GM23248 (cell line): ENCODE measurements around the gene PIEZO1. TPM values are rescaled to one million over a fixed set of nuclear protein-coding genes. Genes with fewer than 3 reads are reported as not detected.

ENCODE experiments used
- DNase-seq: peaks from one replicate; pipeline ENCODE4 v3.0.0-alpha.2; 2015
- H2AFZ ChIP-seq: fragments of 200-600 bp; sonication (generic); 2 replicates; pipeline ENCODE4 v1.6.1; 2016; ENCODE audit warnings: antibody characterized with exemption
- H3F3A ChIP-seq: fragments of 200-600 bp; sonication (generic); 2 replicates; pipeline ENCODE4 v1.6.1; 2016; ENCODE audit warnings: mild to moderate bottlenecking, antibody characterized with exemption, mixed run types; ENCODE audit not compliant: insufficient read depth
- H3K27ac ChIP-seq: fragments of 200-600 bp; sonication (generic); 2 replicates; pipeline ENCODE4 v1.5.1; 2016; ENCODE audit warnings: mild to moderate bottlenecking
- H3K27me3 ChIP-seq: fragments of 200-600 bp; sonication (generic); replicated peaks from 2 replicates; pipeline ENCODE4 v1.6.1; 2016; ENCODE audit warnings: mild to moderate bottlenecking; ENCODE audit not compliant: insufficient read depth
- H3K36me3 ChIP-seq: fragments of 200-600 bp; sonication (generic); 2 replicates; pipeline ENCODE4 v1.6.1; 2016; ENCODE audit warnings: low read depth, mild to moderate bottlenecking
- H3K4me1 ChIP-seq: fragments of 200-600 bp; sonication (generic); 2 replicates; pipeline ENCODE4 v1.6.1; 2016; ENCODE audit warnings: mild to moderate bottlenecking; ENCODE audit not compliant: insufficient read depth
- H3K4me2 ChIP-seq: fragments of 200-600 bp; sonication (generic); one replicate; pipeline ENCODE4 v1.6.1; 2016; ENCODE audit warnings: mild to moderate bottlenecking; ENCODE audit not compliant: unreplicated experiment
- H3K4me3 ChIP-seq: fragments of 200-600 bp; sonication (generic); 2 replicates; pipeline ENCODE4 v1.5.1; 2016; ENCODE audit warnings: mild to moderate bottlenecking
- H3K79me2 ChIP-seq: fragments of 200-600 bp; sonication (generic); 2 replicates; pipeline ENCODE4 v1.6.1; 2016; ENCODE audit warnings: mild to moderate bottlenecking; ENCODE audit not compliant: insufficient read depth
- H3K9ac ChIP-seq: fragments of 200-600 bp; sonication (generic); 2 replicates; pipeline ENCODE4 v1.6.1; 2016; ENCODE audit warnings: mild to moderate bottlenecking
- H3K9me2 ChIP-seq: fragments of 200-600 bp; sonication (generic); 2 replicates; pipeline ENCODE4 v1.6.1; 2016; ENCODE audit warnings: mixed run types, mild to moderate bottlenecking, moderate library complexity; ENCODE audit not compliant: insufficient read depth
- H3K9me3 ChIP-seq: fragments of 200-600 bp; sonication (generic); one replicate; pipeline ENCODE4 v1.6.1; 2017; ENCODE audit warnings: low read depth
- H4K20me1 ChIP-seq: fragments of 200-600 bp; sonication (generic); 2 replicates; pipeline ENCODE4 v1.6.0; 2016; ENCODE audit not compliant: insufficient read depth
- EZH2 ChIP-seq: fragments of 200-600 bp; sonication (generic); IDR thresholded peaks from 2 replicates; pipeline ENCODE4 v1.6.1; 2018; ENCODE audit warnings: antibody characterized with exemption, mild to moderate bottlenecking; ENCODE audit not compliant: insufficient read depth, poor library complexity, severe bottlenecking
- EZH2phosphoT487 ChIP-seq: fragments of 200-600 bp; sonication (generic); IDR thresholded peaks from 2 replicates; pipeline ENCODE4 v1.6.1; 2018; ENCODE audit warnings: antibody characterized with exemption, moderate library complexity, mild to moderate bottlenecking, low read depth; ENCODE audit not compliant: insufficient read depth
- WGBS, 2 experiments: methylation state at CpG; one replicate each; pipeline ENCODE4 v1.1.6; 2015 to 2017; ENCODE audit warnings: low lambda C conversion rate in 2 of 2, low coverage in 1 of 2; ENCODE audit errors: missing lambda C conversion rate in 2 of 2; 5-methylcytosine and 5-hydroxymethylcytosine counted together
- in situ Hi-C: fragments of 300-500 bp; cut with MboI; formaldehyde crosslinking; loops from 2 replicates; pipeline ENCODE4 v1.15.0; 2020
- polyA plus RNA-seq: library from polyadenylated mRNA; unstranded; fragments of >200 nt; fragmentation: Nextera tagmentation; extraction: Ambion mirVana; gene quantifications from 2 replicates; pipeline ENCODE4 v1.2.1, GENCODE V29; 2016
- total RNA-seq: library from RNA; depleted of rRNA; stranded (reverse); fragments of >200 nt; shearing (Covaris generic); gene quantifications from 2 replicates; pipeline ENCODE4 v1.2.3, GENCODE V29; 2014

Gene PIEZO1
- total and polyA plus RNA-seq, 2 experiments from 2014 or later: 95.3 to 223 TPM

DNA sequence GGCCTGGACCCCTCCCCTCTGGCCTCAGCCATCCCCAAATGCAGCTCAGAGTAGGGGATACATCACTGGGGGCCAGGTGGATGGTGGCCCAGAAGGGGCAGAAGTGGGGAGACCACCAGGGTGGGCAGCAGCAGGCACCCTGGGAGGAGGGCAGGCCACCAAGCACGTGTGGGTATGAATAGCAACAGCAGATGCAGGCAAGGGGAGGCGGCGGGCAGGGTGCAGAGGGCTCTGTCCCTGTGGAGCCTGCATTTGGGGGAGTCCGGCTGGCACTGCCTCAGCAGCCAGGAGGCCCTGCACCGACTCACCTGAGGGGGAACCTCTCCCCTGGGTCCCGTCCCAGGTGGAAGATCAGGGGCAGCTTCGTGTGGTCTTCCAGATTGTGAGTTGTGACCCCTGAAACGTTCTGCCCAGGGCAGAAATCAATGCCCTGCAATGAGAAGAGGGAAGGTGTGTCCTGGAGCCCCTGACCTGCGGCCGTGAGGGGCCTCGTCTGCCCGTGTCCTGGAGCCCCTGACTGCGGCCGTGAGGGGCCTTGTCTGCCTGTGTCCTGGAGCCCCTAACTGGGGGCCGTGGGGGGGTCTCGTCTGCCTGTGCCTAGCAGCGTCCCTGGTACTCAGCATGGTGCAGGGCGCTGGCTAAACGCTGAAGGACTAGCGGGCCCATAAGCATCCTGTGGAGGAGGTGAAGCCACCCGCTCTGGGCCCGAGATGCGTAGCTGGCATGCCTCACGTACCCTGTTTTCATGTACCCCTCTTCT is 37.4 kb upstream of the PIEZO1 start:
- no peaks in the 10 kb centered on the region for H3K9me2 ChIP-seq
- no peak overlapping the region for H2AFZ ChIP-seq
- 92 to 95% methylated on average over 23 to 24 of the region's 24 CpGs for WGBS, 2 experiments
- H3K27me3 ChIP-seq: no peaks in the 10 kb centered on the region
- no peak overlapping the region for H3K4me3 ChIP-seq
- H3K27ac ChIP-seq: no peak overlapping the region
- no peaks in the 10 kb centered on the region for H3K79me2 ChIP-seq
- no peak overlapping the region for H3K9ac ChIP-seq
- H3K4me1 ChIP-seq: no peaks in the 10 kb centered on the region
- no peaks in the 10 kb centered on the region for H3K9me3 ChIP-seq
- in situ Hi-C loops: no loop called here
- no peak for DNase-seq
- H3K36me3 ChIP-seq: no peaks in the 10 kb centered on the region
- no peaks in the 10 kb centered on the region for H3F3A ChIP-seq
- H4K20me1 ChIP-seq: no peaks in the 10 kb centered on the region
- TF ChIP-seq EZH2phosphoT487: no peak
- no peak for TF ChIP-seq EZH2
- no peak overlapping the region for H3K4me2 ChIP-seq

DNA sequence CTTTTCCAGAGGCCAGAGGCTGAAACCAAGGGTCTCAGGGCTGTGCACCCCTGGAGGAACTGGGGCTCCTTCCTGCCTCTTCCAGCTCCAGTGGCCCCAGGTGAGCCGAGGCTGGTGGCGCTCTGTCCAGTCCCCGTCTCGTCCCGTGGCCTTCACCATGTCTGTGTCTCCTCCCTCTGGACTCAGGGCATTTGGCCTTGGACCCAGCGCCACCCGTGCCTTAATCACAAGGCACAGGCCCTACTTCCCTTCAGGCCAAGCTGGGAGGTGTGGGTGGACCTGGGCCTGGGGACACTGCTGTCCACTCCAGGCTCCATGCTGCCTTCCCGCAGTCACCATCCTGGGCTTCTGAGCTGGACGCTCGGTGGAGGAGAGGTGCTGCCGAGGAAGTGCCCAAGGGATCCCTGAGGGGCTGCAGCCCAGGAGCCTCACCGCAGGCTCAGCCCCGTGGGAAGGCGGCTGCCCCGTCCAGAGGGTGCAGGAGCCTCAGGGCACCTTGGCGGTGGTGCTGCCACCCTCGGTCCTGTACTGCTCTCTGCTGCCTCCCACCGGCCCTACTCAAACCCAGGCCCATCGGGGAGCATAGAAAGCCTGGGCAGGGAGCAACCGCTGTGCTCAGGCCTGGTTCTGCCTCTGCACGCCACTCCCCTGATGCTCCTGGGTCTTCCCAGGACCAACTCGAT is 36.3 kb upstream of the PIEZO1 start:
- Histone ChIP-seq H3K9ac (no peak overlapping the region), H3K9me2 (no peaks in the 10 kb centered on the region), H3K9me3 (no peaks in the 10 kb centered on the region), H3K36me3 (no peaks in the 10 kb centered on the region), H3K4me1 (no peaks in the 10 kb centered on the region), H3K4me2 (no peak overlapping the region), H3K27ac (no peak overlapping the region), H3K27me3 (no peaks in the 10 kb centered on the region), H3K4me3 (no peak overlapping the region), H2AFZ (no peak overlapping the region), H4K20me1 (no peaks in the 10 kb centered on the region), H3K79me2 (no peaks in the 10 kb centered on the region), H3F3A (no peaks in the 10 kb centered on the region)
- in situ Hi-C loops: no loop called here
- 87 to 92% methylated on average over 17 to 21 of the region's 22 CpGs for WGBS, 2 experiments
- no peak for TF ChIP-seq EZH2phosphoT487
- no peak for DNase-seq

DNA sequence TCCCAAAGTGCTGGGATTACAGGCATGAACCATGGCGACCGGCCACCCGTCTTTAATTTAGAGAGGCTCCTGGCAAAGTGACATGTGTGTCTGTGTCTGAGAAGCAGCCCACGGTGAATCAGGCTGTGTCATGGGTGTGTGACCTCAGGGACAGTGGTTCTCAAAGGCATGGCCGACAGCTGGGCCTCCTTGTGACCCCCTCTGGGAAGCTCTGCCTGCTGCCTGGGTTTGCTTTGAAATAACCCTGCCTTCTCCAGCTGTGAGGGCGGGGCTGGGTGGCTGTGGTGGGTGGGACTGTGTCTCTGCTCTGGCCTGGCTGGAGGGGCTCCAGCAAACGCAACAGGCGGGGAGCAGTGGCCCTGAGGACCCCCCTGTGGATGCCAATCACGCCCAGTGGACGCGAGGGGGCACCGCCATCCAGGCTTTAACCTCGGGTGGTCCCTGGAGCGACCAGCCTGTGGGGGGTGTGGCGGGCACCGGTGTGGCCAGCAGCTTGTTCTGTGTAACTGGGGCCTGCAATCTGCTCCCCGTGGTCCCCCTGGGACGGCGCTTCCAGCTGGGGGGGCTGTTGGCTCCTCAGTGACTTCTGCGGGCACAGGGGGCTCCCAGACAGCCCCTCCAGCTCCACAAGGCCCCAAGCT is 35.5 kb upstream of the PIEZO1 start:
- no peak for DNase-seq
- Histone ChIP-seq H3K36me3 (no peaks in the 10 kb centered on the region), H3K4me1 (no peaks in the 10 kb centered on the region), H3K79me2 (no peaks in the 10 kb centered on the region), H3K9me3 (no peaks in the 10 kb centered on the region), H3K4me2 (no peak overlapping the region), H3F3A (no peaks in the 10 kb centered on the region), H2AFZ (no peak overlapping the region), H4K20me1 (no peaks in the 10 kb centered on the region), H3K9ac (no peak overlapping the region), H3K9me2 (no peaks in the 10 kb centered on the region), H3K27ac (no peak overlapping the region), H3K4me3 (no peak overlapping the region), H3K27me3 (no peaks in the 10 kb centered on the region)
- WGBS, 2 experiments: 78 to 84% methylated on average over 18 to 19 of the region's 20 CpGs
- in situ Hi-C loops: no loop called here
- TF ChIP-seq EZH2phosphoT487: no peak
- no peak for TF ChIP-seq EZH2

DNA sequence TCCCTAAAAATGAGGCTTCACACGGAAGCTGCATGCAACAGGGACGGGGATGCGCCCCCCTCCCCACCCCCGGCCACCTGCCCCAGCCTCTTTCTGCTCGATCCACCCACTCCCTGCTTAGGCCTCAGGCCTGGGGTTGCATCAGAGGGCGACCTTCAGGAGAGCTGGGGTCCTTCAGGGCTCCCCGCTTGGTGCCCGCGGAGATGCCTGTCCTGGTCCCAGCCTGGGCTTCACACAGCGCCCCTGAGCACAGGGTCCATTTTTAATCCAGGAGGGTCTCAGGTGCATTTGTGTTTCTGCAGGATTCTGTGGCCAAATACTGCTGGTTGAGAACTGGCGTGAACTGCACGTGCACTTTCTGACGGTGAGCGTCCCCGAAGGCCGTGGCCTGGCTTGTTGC is 34.1 kb upstream of the PIEZO1 start:
- Histone ChIP-seq H2AFZ (no peak overlapping the region), H3K36me3 (no peaks in the 10 kb centered on the region)

More for the DNA sequence above, 34.1 kb upstream of the PIEZO1 start:
- Histone ChIP-seq H4K20me1 (no peaks in the 10 kb centered on the region), H3K4me2 (no peak overlapping the region), H3F3A (no peaks in the 10 kb centered on the region), H3K9ac (no peak overlapping the region), H3K27me3 (no peaks in the 10 kb centered on the region), H3K9me3 (no peaks in the 10 kb centered on the region), H3K27ac (no peak overlapping the region), H3K4me3 (no peak overlapping the region), H3K9me2 (no peaks in the 10 kb centered on the region), H3K4me1 (no peaks in the 10 kb centered on the region), H3K79me2 (no peaks in the 10 kb centered on the region)
- TF ChIP-seq EZH2phosphoT487 (no peak), EZH2 (no peak)
- WGBS, 2 experiments: 83 to 93% methylated on average over 11 to 16 of the region's 16 CpGs
- no peak for DNase-seq
- in situ Hi-C loops: no loop called here
